Body of pancreas (tissue), 4 donors: ENCODE data around the gene OLIG2.

Experiments used
- CTCF ChIP-seq, 7 experiments: fragments of 450-650 bp in 4 of 7; fragments of 200-600 bp in 3 of 7; sonication (generic) in 3 of 7; IDR thresholded peaks; one replicate each; pipeline ENCODE4 v1.5.1; 2016 to 2019; ENCODE audit warnings: antibody characterized with exemption in 7 of 7
- POLR2A ChIP-seq, 3 donors: fragments of 450-650 bp; IDR thresholded peaks; one replicate each; pipeline ENCODE4 v1.6.1; 2016; ENCODE audit warnings: antibody characterized with exemption in 3 of 3, mild to moderate bottlenecking in 2 of 3

DNA sequence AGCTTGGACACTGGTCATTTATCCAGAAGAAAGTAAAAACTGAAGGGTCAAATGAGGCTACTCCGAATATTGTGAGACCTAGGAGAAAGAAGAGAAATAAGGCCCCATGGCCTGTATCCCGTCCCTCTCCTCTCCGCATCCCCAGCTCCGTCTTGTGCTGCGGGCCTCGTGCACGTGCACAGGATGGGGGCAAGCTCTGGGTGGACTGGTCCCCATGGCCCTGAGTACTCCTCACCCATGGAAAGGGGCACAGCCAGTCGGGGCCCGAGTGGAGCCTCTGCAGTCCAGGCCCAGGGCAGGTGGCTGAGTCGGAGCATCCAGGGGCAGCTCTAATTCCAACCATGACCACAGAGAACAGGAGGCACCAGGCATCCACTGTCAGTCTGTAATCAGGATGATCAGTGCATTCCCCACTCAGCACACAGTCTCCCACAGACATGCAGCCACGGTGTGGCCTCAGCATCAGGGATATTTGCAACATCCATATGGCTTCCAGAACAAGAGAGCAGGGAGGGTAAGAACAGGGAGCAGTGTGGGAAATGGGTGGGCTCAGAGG, 31.7 kb downstream of the OLIG2 start:
- TF ChIP-seq CTCF (IDR thresholded peaks at IDR 0.05): no peak
- no peak for TF ChIP-seq POLR2A (IDR thresholded peaks at IDR 0.05)
